ENCODE data around the gene ESM1.

Gene ESM1, protein sequence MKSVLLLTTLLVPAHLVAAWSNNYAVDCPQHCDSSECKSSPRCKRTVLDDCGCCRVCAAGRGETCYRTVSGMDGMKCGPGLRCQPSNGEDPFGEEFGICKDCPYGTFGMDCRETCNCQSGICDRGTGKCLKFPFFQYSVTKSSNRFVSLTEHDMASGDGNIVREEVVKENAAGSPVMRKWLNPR

DNA sequence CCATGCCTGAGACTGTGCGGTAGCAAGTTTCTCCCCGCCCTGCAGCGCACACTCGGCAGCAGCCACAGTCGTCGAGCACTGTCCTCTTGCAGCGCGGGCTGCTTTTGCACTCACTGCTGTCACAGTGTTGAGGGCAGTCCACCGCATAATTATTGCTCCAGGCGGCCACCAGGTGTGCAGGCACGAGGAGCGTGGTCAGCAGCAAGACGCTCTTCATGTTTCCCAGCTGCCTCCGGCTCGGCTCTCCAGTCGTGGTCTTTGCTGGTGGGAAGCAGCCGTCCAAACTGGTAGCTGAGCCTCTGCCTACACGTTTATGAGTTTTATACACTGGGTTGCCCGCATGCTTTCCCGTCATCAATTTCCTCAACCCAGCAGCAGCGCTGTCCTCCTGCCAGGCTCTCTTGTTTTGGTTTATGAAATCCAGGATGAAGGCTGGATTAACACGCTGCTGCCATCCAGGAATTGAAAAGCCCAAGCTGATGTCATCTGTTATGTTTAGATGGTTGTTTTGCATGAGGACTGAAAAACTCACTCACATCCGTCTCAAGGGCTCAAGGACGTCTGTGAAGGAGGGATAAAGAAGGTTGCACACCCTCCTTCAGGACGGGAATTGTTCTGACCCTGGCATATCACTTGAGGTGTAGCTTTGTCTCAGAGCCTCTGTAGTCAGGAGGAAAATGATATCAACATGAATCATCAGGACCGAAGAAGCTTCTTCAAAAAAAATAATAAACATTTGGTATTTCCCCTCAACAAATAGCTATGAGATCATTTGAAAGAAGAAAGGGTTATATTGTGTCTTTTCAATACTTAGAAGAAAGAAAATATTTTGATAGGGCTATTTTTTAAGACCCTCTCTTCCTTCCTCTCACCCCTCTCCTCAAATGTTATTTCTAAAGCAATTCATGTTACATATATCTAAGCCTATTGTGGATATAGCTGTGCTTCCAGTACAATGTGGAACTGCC is at the start of gene ESM1:
Gene ESM1, minus strand, starts transcription at position 293 of the 968 bp plus-strand sequence. Its CDS starts 76 bp downstream, at position 217.
- TF ChIP-seq, protein P1, sequence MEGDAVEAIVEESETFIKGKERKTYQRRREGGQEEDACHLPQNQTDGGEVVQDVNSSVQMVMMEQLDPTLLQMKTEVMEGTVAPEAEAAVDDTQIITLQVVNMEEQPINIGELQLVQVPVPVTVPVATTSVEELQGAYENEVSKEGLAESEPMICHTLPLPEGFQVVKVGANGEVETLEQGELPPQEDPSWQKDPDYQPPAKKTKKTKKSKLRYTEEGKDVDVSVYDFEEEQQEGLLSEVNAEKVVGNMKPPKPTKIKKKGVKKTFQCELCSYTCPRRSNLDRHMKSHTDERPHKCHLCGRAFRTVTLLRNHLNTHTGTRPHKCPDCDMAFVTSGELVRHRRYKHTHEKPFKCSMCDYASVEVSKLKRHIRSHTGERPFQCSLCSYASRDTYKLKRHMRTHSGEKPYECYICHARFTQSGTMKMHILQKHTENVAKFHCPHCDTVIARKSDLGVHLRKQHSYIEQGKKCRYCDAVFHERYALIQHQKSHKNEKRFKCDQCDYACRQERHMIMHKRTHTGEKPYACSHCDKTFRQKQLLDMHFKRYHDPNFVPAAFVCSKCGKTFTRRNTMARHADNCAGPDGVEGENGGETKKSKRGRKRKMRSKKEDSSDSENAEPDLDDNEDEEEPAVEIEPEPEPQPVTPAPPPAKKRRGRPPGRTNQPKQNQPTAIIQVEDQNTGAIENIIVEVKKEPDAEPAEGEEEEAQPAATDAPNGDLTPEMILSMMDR (IDR thresholded peaks at IDR 0.05; ENCODE audit: low read depth, low read length) = no peak
- in situ Hi-C loops (cut with HindIII; ENCODE audit: low sequenced_read_pairs) = no loop called here
- peak; percentile 75 for DNase-seq (ENCODE audit: low read depth, low spot score)
- H3K4me3 ChIP-seq (ENCODE audit: low read depth, low read length) = peak within 1 kb of the TSS; percentile 42

DNA sequence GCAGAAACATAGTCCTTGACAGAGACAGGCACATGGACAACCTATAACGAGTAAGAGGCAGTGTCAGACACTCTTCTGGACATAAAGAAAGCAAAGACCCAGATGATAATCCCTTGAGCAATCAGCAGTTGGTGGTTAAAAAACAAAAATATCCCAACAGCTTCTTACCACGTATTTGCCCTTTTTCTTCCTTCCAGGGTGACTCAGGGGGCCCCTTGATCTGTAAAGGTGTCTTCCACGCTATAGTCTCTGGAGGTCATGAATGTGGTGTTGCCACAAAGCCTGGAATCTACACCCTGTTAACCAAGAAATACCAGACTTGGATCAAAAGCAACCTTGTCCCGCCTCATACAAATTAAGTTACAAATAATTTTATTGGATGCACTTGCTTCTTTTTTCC is 48.2 kb upstream of the ESM1 start:
- in situ Hi-C loops (cut with HindIII; ENCODE audit: low sequenced_read_pairs) = no loop called here
- DNase-seq (ENCODE audit: low read depth, low spot score) = peak; percentile 13
- TF ChIP-seq, protein P1 (IDR thresholded peaks at IDR 0.05; ENCODE audit: low read depth, low read length) = no peak
- no peak overlapping the region for H3K4me3 ChIP-seq (ENCODE audit: low read depth, low read length)

DNA sequence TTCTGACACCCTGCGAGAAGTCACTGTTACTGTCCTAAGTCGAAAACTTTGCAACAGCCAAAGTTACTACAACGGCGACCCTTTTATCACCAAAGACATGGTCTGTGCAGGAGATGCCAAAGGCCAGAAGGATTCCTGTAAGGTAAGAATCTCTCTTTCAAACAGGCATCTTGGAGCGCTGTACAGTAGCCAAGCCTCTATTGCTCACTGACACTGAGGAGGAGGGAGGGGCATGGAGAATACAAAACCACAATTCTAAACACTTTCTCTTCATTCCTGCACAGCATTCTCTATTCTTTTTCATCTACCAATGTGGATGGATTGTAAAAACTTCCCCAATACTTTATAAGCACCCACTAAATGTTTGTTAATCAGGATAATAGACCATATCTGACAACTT is 46.1 kb upstream of the ESM1 start:
- peak; percentile 21 for DNase-seq (ENCODE audit: low read depth, low spot score)
- in situ Hi-C loops (cut with HindIII; ENCODE audit: low sequenced_read_pairs) = no loop called here
- TF ChIP-seq, protein P1 (IDR thresholded peaks at IDR 0.05; ENCODE audit: low read depth, low read length) = no peak

DNA sequence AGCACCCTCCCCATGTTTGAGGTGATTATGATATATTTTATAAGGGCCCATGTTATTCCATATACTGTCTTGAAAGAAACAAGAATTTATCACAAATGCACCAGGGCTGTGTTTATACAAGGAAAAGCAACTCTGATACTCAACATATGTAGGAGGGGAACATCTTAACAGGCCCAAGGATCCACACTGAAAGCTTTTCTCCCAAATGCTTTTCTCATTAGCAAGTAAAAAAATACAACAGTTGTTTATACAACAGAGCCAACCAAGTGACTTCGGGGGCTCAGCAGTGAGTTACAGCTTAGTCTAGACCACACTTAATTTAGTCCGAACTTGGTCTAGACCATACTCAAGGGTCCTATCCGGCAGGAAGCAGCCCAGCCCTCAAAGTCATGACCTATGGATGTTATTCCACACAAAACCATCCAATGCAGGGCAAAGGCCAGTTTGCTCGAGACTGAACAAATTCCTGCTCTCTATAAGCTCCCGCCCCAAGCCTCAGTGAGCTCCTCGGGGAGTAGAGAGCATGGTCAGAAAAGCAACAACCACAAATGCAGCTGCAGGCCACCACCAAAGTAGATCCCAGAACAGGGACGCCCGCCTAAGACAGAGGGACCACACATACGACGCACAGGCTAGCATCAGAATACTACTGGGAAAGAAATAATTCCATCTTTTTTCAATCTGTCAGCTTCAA is 45.4 kb upstream of the ESM1 start:
- H3K4me3 ChIP-seq (ENCODE audit: low read depth, low read length) = no peak overlapping the region
- TF ChIP-seq, protein P1 (IDR thresholded peaks at IDR 0.05; ENCODE audit: low read depth, low read length) = no peak
- in situ Hi-C loops (cut with HindIII; ENCODE audit: low sequenced_read_pairs) = no loop called here
- peak; percentile 58 for DNase-seq (ENCODE audit: low read depth, low spot score)

More for the DNA sequence above, 46.1 kb upstream of the ESM1 start:
- no peak overlapping the region for H3K4me3 ChIP-seq (ENCODE audit: low read depth, low read length)

DNA sequence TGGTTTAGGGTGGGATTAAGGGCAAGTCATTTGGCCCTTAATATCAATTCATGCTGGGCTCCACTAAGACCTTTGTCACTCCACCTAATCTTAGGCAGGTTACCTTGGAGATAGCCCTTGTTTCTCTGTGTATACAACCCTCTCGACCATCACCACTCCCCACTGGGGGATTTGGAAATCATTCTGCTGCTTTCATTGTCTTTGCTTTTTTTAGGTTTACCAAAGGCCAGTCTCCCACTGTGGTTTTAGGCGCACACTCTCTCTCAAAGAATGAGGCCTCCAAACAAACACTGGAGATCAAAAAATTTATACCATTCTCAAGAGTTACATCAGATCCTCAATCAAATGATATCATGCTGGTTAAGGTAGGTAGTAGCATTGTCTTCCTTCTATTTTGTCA is 44.8 kb upstream of the ESM1 start:
- no peak overlapping the region for H3K4me3 ChIP-seq (ENCODE audit: low read depth, low read length)
- DNase-seq (ENCODE audit: low read depth, low spot score) = peak; percentile 67
- TF ChIP-seq, protein P1 (IDR thresholded peaks at IDR 0.05; ENCODE audit: low read depth, low read length) = no peak
- in situ Hi-C loops (cut with HindIII; ENCODE audit: low sequenced_read_pairs) = no loop called here

DNA sequence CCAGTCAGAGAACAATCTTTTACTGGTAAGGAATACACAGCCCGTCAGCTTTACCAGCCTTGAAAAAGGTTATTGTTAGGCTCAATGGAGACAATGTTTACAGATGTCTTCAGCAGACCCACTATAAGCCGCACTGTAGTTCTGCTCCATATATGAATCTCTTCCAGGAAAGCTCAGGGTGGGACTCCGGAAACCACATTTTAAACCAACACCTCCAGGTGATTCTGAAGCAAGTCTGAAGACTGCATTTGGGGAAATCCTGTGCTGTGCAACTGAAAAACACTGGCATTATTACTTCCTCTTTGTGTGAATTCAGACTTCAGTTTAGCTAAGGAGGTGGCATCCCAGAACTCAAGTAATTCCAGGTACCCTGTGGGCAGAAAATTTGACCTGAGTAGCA is 42.2 kb upstream of the ESM1 start:
- no peak overlapping the region for H3K4me3 ChIP-seq (ENCODE audit: low read depth, low read length)
- in situ Hi-C loops (cut with HindIII; ENCODE audit: low sequenced_read_pairs) = no loop called here
- no peak for DNase-seq (ENCODE audit: low read depth, low spot score)
- TF ChIP-seq, protein P1 (IDR thresholded peaks at IDR 0.05; ENCODE audit: low read depth, low read length) = no peak

Data from astrocyte of the spinal cord (primary cell).